DMS153 treated with DMSO at 0.1 percent for 48 hours (cell line): ENCODE results near the gene MYLK.
"Not testable (repeated sequence)": the region's sequence is repeated elsewhere in the genome, so short reads cannot be mapped to it uniquely, and the experiment has no call there.

Experiments
- DNase-seq: peaks from one replicate; lab custom pipeline; 2025; ENCODE audit not compliant: unreplicated experiment; lab: John Stamatoyannopoulos, UW

The MYLK gene

DNA sequence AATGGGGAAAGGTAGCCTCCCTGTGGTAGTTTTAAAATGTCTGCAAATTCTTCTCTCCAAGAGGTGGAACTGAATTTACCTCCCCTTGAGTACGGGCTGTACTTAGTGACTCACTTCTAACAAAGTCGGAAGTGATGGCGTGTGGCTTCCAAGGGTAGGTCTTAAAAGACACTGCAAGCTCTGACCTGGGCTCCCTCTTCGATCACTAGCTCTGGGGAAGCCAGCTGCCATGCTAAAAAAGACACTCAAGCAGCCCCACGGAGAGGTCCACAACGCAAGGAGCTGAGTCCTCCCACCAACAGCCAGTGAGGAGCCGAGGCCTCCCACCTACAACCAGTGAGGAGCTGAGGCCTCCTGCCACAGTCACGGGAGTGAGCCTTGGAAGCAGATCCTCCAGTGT lies 177.3 kb downstream of the MYLK start:
- DNase-seq: no peak

DNA sequence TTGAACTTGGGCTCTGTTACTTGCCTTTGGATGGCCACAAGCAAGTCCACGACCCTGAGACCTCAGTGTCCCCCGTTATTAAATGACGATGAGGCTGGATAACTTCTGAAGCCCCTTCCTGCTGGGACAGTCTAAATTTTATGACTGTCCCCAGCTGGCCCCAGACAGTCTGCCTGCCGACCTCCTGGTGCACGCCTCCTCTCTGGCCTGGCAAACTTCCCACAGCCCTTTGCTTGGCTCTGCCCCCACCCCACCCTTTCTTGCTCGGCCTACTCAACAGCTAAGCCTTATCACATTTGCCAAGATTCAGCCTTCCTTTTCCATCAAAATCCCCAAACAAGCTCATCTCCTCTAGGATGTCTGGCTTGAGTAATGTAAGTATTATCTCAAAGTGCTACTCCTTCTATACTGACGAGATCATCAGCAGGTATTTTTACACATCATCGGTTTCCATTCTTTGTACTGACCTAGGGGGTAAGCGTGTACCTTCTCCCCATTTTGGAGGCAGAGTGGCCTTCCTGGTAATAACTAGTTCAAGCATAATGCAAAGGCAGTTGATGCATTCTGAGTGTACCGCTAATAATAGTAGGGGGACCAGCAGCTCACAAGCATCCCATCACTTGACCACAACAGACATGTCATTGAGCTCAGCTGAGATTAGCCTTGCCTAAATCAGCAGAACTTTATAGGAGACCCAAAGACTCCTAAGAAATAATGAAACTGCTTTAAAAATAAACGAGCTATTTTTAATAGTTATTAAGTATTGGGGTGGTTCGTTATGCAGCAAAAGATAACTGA lies 178.4 kb downstream of the MYLK start:
- no peak for DNase-seq

DNA sequence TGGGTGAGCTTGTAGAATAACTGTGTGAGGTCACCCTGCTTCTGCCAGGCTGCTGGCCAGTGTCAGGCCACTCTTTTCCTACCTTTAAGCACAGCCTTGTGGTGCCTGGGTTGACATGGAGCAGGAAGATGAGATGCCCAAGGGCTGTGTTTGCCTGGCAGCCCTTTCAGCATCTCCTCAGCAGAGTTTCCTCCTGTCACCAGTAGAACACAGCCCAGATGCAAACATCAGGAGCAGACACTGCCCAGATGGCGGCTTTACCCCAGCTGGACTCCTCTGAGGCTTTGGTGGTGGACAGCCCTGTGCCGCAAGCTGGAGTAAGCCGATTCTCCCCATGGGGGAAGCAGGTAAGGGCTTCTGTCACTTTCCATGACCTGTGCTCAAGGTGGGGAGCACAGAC lies 180.5 kb downstream of the MYLK start:
- DNase-seq: not testable (repeated sequence)

DNA sequence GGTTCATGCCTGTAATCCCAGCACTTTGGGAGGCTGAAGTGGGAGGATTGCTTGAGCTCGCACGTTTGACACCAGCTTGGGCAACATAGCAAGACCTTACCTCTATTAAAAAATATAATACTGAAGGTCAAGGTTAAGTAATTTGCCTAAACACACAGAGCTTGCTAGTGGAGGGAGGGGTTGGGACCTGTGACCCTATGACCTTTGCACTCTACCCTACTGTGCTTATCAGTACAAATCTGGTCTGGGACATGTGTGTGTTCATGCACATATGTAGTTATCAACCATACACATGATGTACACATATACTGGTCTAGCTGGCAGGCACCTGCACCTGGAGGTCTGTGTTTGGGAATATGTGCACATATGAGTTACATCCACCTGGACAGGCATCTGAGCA lies 181.4 kb downstream of the MYLK start:
- DNase-seq: no peak

DNA sequence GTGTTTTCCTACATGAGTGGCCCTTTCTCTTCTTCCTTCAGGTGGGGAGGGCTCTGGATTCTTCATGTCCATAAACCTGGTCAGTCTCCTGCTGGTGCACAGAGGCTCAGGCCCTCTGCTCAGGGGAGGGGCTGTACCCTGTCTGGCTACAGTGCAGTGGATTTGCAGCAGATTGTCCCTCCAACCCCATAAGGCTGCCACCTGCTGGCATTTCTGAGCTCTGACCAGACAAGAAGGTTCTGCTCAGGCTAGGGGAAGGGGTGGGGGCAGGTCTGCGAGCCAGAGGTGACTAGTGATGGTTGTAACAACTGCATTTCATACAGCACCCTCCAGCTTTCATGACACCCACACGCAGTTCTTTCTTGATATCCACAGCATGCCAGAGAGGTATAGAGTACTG lies 182.1 kb downstream of the MYLK start:
- peak; percentile 34 for DNase-seq

DNA sequence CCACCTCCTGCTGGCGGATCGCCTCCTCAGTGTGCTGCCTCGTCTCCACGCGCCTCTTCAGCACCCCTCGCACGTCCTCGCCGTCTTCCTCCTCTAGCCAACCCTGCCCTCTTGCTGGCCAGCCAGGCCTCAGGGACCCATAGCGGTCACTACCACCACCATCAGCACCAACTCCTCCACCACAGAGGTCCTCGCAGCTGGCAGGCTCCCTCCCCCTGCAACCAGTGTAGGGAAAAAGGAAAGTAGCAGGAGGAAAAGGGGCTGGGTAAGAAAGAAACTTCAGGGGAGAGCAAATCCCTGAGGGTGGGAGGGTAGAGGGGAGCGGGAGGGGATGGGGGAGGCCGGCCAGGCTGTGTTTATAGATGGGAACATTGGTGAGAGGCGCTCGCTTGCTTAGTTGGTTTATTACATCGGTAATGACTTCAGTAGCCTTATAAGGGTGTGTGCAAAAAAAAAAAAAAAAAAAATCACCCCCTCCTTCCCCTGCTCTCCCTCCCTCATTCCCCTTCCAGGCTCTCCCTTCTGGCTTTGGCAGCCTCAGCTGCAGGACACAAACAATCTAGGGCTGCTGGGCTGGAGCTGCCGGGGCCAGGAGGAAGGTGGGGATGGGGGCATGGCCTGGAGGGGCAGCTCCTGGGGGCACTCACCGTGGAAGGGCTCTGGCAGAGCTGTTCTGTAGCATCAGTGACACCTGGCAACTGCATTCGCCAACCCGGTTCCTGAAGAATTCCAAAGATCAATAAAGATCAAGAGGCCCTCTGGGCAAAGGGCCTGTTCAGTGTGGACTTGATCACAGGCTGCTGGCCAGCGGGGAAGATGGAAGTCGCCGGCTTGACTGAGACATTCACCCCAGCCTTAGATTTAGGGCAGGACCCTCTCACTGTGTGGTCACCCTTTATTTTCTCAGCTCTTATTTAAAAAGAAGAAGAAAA lies 183.1 kb downstream of the MYLK start:
- no peak for DNase-seq

DNA sequence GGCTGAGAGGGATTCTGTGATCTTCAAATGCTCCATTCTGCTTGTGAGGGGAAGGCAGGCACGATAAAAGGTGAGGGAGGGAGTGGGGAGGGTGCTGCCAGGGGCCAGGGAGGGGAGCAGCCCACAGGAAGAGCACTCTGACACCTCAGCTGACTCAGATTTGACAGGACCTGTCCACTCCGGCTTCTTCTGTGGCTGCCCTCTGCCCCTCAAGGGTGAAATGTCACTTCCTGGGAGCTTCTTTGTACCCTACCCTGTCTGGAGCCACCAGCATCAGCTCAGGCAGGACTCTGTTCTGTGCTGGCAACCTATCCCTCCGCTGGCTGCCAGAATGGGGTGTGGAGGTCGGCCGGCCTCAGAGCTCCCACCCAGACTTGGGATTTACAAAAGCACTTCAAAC lies 185.3 kb downstream of the MYLK start:
- no peak for DNase-seq

DNA sequence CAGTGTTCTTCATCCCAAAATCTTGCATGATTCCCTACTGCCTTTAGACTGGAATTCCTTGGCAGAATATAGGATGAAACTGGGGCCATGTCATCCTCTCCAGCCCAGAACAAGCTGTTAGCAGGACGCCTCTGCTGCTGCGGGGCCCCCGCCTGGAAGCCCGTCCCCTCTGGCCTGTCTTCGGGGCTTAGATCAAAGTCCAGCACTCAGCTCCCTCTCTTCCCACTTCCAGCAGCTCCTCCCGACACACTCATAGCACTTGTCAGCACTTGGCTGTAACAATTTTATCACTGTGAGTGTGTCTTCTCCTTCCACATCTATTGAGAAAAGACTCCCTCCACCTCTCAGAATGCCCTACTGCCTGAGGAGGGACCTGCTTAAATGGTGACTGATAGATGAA lies 187.3 kb downstream of the MYLK start:
- no peak for DNase-seq

DNA sequence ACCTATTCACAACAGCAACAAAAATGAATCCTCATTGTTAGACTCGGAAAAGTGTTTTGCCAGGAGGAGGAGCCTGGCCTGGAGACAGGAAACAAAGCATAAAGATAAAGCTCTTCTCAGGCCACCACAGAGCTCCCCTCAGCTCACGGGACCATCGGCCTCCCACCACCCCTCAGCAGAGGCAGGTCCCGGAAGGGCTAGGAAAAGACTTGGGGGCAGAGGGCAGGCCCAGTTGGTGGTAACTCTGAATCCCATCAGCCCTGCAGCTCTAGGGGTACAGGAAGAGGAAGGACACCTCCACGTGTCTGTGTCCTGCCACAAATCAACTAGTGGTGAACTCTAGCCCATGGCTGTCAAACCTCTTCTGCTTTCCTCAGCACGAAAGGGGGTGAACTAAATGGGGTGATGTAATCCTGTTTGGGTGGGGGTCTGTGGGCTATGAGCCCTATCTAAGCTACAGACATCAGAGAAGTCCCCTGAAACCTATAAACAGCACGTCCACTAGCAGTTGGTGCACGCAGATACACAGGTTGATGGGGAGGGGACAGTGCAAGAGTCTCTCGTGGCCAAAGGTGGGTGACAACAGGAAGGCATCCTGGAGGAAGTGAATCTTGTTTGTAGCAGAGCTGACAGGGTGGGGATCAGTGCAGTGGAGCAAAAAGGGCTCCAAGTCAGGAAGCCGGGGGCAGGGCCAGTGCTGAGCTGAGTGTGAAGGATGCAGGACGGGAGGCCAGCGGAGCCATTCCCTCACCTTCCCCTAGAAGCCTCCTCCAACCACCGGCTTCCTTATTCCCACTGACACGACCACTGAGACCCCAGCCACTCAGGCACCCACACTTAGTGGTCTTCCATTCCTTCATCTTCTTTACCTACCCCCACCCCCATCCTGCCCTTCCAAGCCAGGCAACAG lies 188.1 kb downstream of the MYLK start:
- DNase-seq: no peak

DNA sequence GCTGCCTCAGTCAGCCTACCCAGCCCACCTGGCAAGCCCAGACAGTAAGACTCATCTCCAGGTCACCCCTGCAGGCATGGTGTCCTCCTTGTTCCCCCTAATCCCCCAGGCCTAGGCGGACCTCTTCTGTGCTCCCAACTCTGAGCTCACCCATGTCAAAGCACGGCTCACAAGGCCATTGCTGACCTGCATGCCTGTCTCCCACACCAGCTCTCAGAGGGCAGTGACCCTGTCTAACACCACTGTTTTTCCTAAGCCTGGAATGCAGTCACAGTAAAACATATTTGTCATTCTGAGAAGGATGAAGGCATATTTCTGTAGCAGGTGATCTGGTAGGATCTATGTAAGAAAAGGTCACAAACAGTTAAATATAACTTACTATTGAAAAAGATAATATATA lies 189.0 kb downstream of the MYLK start:
- DNase-seq: no peak

DNA sequence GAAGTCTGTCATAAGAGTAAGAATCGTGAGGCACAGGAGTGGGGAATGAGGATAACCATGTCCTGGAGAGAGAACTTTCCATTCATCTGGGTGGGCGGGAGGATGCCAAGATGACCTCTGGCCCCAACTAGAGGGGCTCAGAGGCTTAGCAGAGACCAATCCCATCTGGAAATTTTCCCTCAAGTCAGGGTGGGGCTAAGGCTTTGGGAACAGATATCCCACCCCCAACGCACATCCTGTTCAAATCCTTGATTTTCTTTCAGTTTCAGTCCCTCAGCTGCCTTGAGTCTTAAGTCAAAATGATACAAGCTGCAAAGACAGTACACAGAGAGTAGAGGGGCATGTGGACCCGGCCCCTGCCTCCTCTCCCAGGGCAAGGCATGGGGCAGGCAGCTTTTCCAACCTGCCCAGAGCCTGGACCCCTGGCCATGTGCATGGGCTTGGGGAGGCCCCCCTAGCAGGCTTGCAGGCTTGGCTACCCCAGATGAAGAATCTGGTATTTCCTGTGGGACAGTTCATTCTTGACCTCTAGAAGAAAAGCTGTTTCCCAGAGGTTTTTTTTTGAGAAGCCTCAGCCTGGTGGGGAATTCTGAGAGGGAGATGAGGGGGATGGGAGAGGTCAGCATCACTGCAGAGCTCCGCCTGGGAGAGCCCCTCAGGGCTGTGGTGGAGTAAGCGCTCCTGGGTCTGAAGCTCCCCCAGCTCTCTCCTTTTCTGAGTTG lies 189.6 kb downstream of the MYLK start:
- DNase-seq: no peak

DNA sequence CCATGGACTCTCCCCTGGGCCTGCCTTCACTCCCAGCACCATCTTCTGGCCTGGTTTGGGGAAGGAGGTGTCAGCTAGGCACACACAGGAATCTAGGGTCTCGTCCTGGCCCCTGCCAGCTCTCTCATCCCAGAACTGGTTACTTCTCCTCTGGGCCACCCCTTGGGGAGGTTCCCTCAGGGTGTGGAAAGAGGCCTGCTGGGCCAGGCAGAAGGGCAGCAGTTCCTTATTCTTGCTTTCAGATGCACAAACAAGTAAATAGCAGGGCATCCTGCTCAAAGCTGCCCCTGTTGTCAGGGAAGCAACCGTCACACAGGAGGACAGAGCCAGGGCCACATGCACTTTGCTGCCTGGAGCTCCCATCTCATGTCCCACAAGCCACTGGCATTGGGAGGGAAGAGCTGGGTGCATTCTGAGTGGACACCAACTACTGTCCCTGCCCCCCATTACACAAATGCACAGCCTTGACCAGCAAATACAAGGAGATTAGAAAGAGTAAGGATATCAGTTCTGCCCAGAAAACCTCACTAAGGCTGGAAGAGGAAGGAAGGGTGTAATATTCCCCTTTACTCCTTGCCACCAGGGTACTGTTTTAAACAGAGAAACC lies 190.4 kb downstream of the MYLK start:
- no peak for DNase-seq

DNA sequence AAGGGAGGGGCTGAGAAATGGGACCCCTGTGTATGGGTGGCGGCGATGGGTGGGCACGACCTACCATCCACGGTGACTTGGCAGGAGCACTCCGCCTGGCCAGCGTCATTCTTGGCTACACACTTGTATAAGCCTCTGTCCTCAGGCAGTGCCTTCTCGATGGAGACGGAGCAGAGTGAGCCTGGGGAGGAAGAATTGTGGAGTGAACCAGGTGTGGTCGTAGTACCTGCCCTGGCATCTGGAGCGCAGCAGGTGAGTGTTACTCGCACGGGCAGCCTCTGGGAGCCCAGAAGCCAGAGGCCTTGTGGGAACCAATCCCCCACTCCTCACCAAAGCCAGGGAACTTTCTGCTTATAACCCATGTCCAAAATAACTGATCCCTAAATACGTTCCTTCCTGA lies 191.5 kb downstream of the MYLK start:
- DNase-seq: no peak

DNA sequence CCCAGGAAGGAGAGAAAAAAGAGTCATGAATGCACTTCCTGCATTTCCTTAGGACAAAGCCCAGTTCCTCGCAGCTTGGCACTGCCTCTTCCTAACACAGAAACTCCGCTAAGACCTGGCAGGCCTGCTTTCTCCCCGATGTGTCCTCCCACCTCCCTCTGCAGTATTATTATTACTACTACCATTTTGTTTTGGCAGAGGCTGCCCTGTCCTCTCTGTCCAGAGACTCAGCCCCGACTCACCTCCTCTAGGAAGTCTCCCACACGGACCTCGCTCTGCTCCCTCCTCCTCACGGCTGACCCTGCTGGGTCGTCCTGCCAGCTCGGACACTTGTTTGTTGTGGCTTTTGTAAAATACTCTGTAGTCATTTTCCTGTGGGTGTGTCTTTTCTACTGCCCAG lies 192.1 kb downstream of the MYLK start:
- DNase-seq: no peak

DNA sequence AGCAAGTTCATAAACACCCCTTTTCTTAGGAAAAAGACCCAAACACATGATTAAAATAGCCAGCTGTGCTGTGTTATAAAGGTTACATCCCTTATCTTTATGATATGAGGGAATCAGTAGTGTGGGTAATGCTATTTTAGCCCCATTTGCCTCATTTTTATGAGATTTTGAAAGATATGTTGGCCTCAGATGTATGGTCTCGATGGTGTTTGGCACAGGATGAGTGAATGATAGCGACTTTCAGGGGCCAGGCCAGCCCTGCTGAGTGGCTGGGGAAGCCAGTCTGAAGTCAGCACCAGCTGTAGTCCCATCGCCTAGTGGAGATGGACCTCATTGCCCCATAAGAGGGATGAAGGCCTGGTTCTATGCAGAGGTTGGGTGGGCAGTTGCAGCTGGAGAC lies 194.3 kb downstream of the MYLK start:
- DNase-seq: no peak

DNA sequence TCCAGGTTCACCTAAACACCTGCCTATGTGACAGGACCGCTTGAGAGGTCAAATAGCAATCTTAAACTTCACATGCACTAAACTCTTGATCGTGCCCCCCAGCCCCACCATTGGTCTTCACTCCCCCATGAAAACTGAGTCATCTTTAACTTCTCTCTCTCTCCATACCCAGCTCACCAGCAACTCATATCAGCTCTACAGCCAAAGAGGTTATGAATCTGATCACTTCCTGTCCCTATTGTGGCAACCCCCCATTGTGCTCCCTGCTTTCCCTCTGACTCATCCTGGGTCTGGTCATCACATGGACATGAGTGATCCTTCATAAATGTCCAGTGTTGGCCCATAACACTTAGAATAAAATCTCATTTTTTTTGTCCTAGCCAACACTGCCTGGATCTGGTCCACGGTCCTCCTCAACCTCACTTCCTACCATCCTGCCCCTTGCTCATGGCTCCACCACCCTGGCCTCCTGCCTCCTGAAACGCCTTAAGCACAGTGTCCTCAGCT lies 195.8 kb downstream of the MYLK start:
- DNase-seq: no peak

DNA sequence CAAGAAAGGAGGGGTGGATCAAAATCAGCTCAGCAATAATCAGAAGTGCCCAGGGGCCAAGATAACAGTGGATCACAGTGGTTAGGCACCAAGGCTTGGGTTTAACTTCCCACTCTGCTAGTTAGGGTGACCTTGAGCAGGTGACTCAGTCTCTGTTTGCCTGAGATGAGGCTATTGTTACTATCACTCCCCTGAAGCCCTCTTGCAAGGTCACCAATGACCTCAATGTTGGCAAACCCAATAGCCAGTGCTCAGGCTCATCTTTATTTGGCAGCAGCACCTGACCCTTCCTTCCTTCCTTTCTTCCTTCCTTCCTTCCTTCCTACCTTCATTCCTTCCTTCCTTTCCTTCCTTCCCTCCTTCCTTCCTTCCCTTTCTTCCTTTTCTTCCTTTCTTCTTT lies 196.8 kb downstream of the MYLK start:
- no peak for DNase-seq

DNA sequence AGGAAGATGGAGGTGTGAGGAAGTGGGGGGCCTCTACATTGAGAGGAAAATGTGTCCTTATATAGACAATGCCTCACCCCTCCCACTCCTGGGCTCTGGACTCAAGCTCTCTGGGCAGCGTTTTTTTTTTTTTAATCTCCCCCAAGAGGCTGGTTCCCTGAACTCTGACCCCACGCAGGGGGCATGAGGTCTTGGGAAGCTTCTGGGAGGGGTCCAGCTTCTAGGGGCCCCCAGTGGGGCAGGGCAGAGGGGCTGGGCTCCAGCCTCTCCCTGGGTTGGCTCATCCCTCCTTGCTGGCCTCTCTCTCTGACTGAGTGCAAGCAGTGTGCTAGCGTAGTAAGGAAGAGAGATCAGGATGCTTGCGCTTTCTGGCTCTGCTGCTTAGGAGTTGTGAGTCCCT lies 197.9 kb downstream of the MYLK start:
- DNase-seq: no peak

DNA sequence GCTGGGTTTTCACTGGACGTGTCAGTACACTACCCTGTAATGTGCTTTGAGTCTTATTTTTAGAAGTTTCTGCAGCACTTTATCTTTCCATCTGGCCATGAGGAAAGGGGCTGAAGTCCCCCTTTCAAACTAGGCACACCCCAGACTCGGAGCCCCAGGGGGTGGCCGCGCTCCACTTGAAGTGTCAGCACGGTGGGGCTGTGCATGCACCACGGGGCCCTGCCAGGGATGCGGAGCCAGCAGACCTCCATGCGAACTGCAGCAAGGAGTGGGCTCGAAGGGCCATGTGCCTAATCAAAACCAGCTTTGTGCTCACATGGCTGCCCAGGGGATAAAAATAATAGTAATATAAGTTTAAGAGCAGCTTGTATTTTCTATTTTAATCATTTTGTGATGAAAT lies 198.4 kb downstream of the MYLK start:
- no peak for DNase-seq

DNA sequence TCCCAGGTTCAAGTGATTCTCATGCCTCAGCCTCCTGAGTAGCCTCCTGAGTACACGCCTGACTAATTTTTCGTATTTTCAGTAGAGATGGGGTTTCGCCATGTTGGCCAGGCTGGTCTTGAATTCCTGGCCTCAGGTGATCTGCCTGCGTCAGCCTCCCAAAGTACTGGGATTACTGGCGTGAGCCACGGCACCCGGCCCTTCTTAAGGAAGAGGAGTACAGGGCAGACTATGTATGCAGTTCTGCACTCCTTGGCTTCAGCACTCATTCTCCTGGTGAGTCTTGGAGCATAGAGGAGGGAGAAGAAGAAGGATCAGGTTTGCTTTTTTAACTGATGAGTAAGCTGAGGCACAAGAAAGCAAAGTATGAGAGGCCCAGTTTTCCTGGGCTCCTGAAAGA lies 199.5 kb downstream of the MYLK start:
- DNase-seq: no peak
